Upper lobe of left lung (tissue), 6 donors: ENCODE results near the gene GAD1. TPM values are rescaled to one million over a fixed set of nuclear protein-coding genes. Genes with fewer than 3 reads are reported as not detected.

Experiments
- ATAC-seq, 2 donors: fragments of 200-7000 bp; cut with Tn5 transposase; one replicate each; pipeline ENCODE4 v1.9.1; 2022; ENCODE audit warnings: mild to moderate bottlenecking in 2 of 2, moderate library complexity in 2 of 2; ENCODE audit not compliant: low FRiP score in 2 of 2
- DNase-seq, 2 donors: peaks; one replicate each; pipeline ENCODE4 v3.0.0-alpha.2; 2019 to 2020
- H3K27ac ChIP-seq, 4 donors: fragments of 200-600 bp; sonication (generic); one replicate each; pipeline ENCODE4 v1.5.1; 2016 to 2019
- H3K27me3 ChIP-seq, 4 donors: fragments of 200-600 bp; sonication (generic); one replicate each; pipeline ENCODE4 v1.5.1; 2017 to 2019
- H3K36me3 ChIP-seq, 4 donors: fragments of 200-600 bp; sonication (generic); one replicate each; pipeline ENCODE4 v1.5.1; 2016 to 2019
- H3K4me1 ChIP-seq, 4 donors: fragments of 200-600 bp; sonication (generic); one replicate each; pipeline ENCODE4 v1.5.1; 2018 to 2019
- H3K4me3 ChIP-seq, 4 donors: fragments of 200-600 bp; sonication (generic); one replicate each; pipeline ENCODE4 v1.5.1; 2017 to 2019; ENCODE audit warnings: mild to moderate bottlenecking in 2 of 4, moderate library complexity in 1 of 4
- H3K9me3 ChIP-seq, 4 donors: fragments of 200-600 bp; sonication (generic); one replicate each; pipeline ENCODE4 v1.5.1; 2018 to 2019
- CTCF ChIP-seq, 6 experiments: fragments of 450-650 bp in 4 of 6; fragments of 200-600 bp in 2 of 6; sonication (generic) in 2 of 6; IDR thresholded peaks; one replicate each; pipeline ENCODE4 v1.5.1; 2016 to 2019; ENCODE audit warnings: antibody characterized with exemption in 6 of 6
- EP300 ChIP-seq, 4 donors: sonication (generic); formaldehyde crosslinking; IDR thresholded peaks; one replicate each; pipeline ENCODE4 v1.5.1; 2017; ENCODE audit warnings: antibody characterized with exemption in 4 of 4, control low read depth in 2 of 4
- POLR2A ChIP-seq, 4 donors: fragments of 450-650 bp; IDR thresholded peaks; one replicate each; pipeline ENCODE4 v1.5.1; 2016 to 2017; ENCODE audit warnings: antibody characterized with exemption in 4 of 4, mild to moderate bottlenecking in 2 of 4
- POLR2AphosphoS5 ChIP-seq, 2 donors: sonication (generic); formaldehyde crosslinking; IDR thresholded peaks; one replicate each; pipeline ENCODE4 v1.5.1; 2017; ENCODE audit warnings: antibody characterized with exemption in 2 of 2
- WGBS, 2 donors: methylation state at CpG; one replicate each; pipeline ENCODE4 v1.1.5; 2017 to 2018; 5-methylcytosine and 5-hydroxymethylcytosine counted together
- total RNA-seq, 6 donors: library from RNA; depleted of rRNA in 4 of 6; stranded (reverse); fragments of >200 nt in 4 of 6; gene quantifications; one replicate each; pipeline versions ENCODE4 v1.1.0 to v1.2.1, GENCODE V29; 2016 to 2021
- donor health status: DM: no; HTN: no; CAD: no; lungs with moderate emphysema.
- donor health status: DM: no; HTN: yes; CAD: no; lungs with severe emphysema.

GAD1 gene
- total RNA-seq, 6 donors from 2014 or later = 0.29 to 0.79 TPM; not detected in 4

- ATAC-seq (no peak), DNase-seq (no peak)
- H3K4me1 ChIP-seq = no peaks in the 10 kb centered on the region
- no peak overlapping the region for H3K4me3 ChIP-seq
- no peak for TF ChIP-seq CTCF (IDR thresholded peaks at IDR 0.05)
- TF ChIP-seq POLR2A (IDR thresholded peaks at IDR 0.05) = no peak
- no peak for TF ChIP-seq POLR2AphosphoS5 (IDR thresholded peaks at IDR 0.05)
- TF ChIP-seq EP300 (IDR thresholded peaks at IDR 0.05) = no peak
- no peaks in the 10 kb centered on the region for H3K9me3 ChIP-seq
- H3K36me3 ChIP-seq = no peaks in the 10 kb centered on the region
- no peak overlapping the region for H3K27ac ChIP-seq
- H3K27me3 ChIP-seq = no peaks in the 10 kb centered on the region
- 85 to 86% methylated on average over 10 of the region's 10 CpGs for WGBS, 2 donors
Measured at GRCh38 chr2:170845343-170845742, 28.7 kb downstream of the GAD1 start.

GRCh38 chr2:170846314-170846713, 29.6 kb downstream of the GAD1 start:
- no peak for TF ChIP-seq POLR2AphosphoS5 (IDR thresholded peaks at IDR 0.05)
- TF ChIP-seq POLR2A (IDR thresholded peaks at IDR 0.05) = no peak
- no peak for TF ChIP-seq EP300 (IDR thresholded peaks at IDR 0.05)
- TF ChIP-seq CTCF (IDR thresholded peaks at IDR 0.05) = no peak
- ATAC-seq (no peak), DNase-seq (no peak)
- H3K4me1 ChIP-seq = no peaks in the 10 kb centered on the region
- H3K27me3 ChIP-seq = no peaks in the 10 kb centered on the region
- H3K27ac ChIP-seq = no peak overlapping the region
- H3K4me3 ChIP-seq = no peak overlapping the region
- no peaks in the 10 kb centered on the region for H3K36me3 ChIP-seq
- no peaks in the 10 kb centered on the region for H3K9me3 ChIP-seq

GRCh38 chr2:170847716-170848115, 31.0 kb downstream of the GAD1 start:
- Histone ChIP-seq H3K36me3 (no peaks in the 10 kb centered on the region), H3K27ac (no peak overlapping the region), H3K4me1 (no peaks in the 10 kb centered on the region), H3K27me3 (no peaks in the 10 kb centered on the region), H3K4me3 (no peak overlapping the region), H3K9me3 (no peaks in the 10 kb centered on the region)
- no peak for ATAC-seq
- DNase-seq = no peak
- 73 to 78% methylated on average over 4 of the region's 4 CpGs for WGBS, 2 donors
- TF ChIP-seq POLR2A (IDR thresholded peaks at IDR 0.05) = no peak
- no peak for TF ChIP-seq EP300 (IDR thresholded peaks at IDR 0.05)
- no peak for TF ChIP-seq POLR2AphosphoS5 (IDR thresholded peaks at IDR 0.05)
- no peak for TF ChIP-seq CTCF (IDR thresholded peaks at IDR 0.05)

- Histone ChIP-seq H3K4me3 (no peak overlapping the region), H3K9me3 (no peaks in the 10 kb centered on the region), H3K4me1 (no peaks in the 10 kb centered on the region), H3K27ac (no peak overlapping the region), H3K27me3 (no peaks in the 10 kb centered on the region), H3K36me3 (no peaks in the 10 kb centered on the region)
- DNase-seq (no peak), ATAC-seq (no peak)
- no peak for TF ChIP-seq EP300 (IDR thresholded peaks at IDR 0.05)
- TF ChIP-seq POLR2A (IDR thresholded peaks at IDR 0.05) = no peak
- TF ChIP-seq POLR2AphosphoS5 (IDR thresholded peaks at IDR 0.05) = no peak
- TF ChIP-seq CTCF (IDR thresholded peaks at IDR 0.05) = no peak
- WGBS, 2 donors = 95 to 100% methylated on average over 2 of the region's 2 CpGs
Measured at GRCh38 chr2:170848587-170848986, 31.9 kb downstream of the GAD1 start.

- no peak for ATAC-seq
- 89 to 96% methylated on average over 3 of the region's 3 CpGs for WGBS, 2 donors
Measured at GRCh38 chr2:170850251-170850650, 33.6 kb downstream of the GAD1 start.

More at GRCh38 chr2:170850251-170850650, 33.6 kb downstream of the GAD1 start:
- DNase-seq = no peak
- no peak overlapping the region for H3K4me3 ChIP-seq
- TF ChIP-seq POLR2A (IDR thresholded peaks at IDR 0.05) (no peak), CTCF (IDR thresholded peaks at IDR 0.05) (no peak), EP300 (IDR thresholded peaks at IDR 0.05) (no peak), POLR2AphosphoS5 (IDR thresholded peaks at IDR 0.05) (no peak)
- no peaks in the 10 kb centered on the region for H3K27me3 ChIP-seq
- H3K27ac ChIP-seq = no peak overlapping the region
- H3K9me3 ChIP-seq = no peaks in the 10 kb centered on the region
- H3K36me3 ChIP-seq = no peaks in the 10 kb centered on the region
- H3K4me1 ChIP-seq = no peaks in the 10 kb centered on the region
